PFSK-1 (cell line): ENCODE data around the gene PRUNE1.

Experiments
- FOXP2 ChIP-seq: optimal IDR thresholded peaks from 2 replicates; pipeline ENCODE3; 2011; ENCODE audit warnings: borderline replicate concordance, control low read depth, inconsistent platforms; ENCODE audit not compliant: insufficient read depth; ENCODE audit errors: extremely low read length, extremely low read depth
- POLR2AphosphoS5 ChIP-seq: IDR thresholded peaks from 2 replicates; pipeline ENCODE4 v1.6.1; 2012; ENCODE audit warnings: low read depth, mild to moderate bottlenecking, control low read depth, low read length, moderate library complexity
- REST ChIP-seq, 2 experiments: IDR thresholded peaks; 2 replicates each; pipeline versions ENCODE4 v1.6.1 to v1.8.0; 2011 to 2012; ENCODE audit warnings: low read depth in 2 of 2, low read length in 2 of 2, control low read depth in 1 of 2, inconsistent platforms in 1 of 2, mild to moderate bottlenecking in 1 of 2, moderate library complexity in 1 of 2; ENCODE audit not compliant: insufficient read depth in 1 of 2
- SIN3A ChIP-seq: IDR thresholded peaks from 2 replicates; pipeline ENCODE4 v1.6.1; 2012; ENCODE audit warnings: mild to moderate bottlenecking, low read length, moderate library complexity, borderline replicate concordance; ENCODE audit not compliant: insufficient read depth
- TAF1 ChIP-seq: IDR thresholded peaks from 2 replicates; pipeline ENCODE4 v1.6.1; 2012; ENCODE audit warnings: low read length, control low read depth, borderline replicate concordance; ENCODE audit not compliant: insufficient read depth

The PRUNE1 gene

GRCh38 chr1:150969626-150970025 lies 38.6 kb upstream of the PRUNE1 start:
- TF ChIP-seq TAF1 (no peak), POLR2AphosphoS5 (no peak; the same call in 1 of the 2 replicates), FOXP2 (no peak), SIN3A (no peak), REST (IDR thresholded peaks at IDR 0.05; ENCODE audit: insufficient read depth in 1 of 2, low read depth in 2 of 2, low read length in 2 of 2) (no peak)

- TF ChIP-seq FOXP2, result no peak
- TF ChIP-seq POLR2AphosphoS5, result 0 out of 2 replicates have a peak, but pooled peaks have one; percentile 22
These were observed 37.3 kb upstream of the PRUNE1 start for GRCh38 chr1:150970808-150971582.

- TF ChIP-seq SIN3A (no peak), TAF1 (no peak), FOXP2 (no peak), POLR2AphosphoS5 (no peak), REST (IDR thresholded peaks at IDR 0.05; ENCODE audit: insufficient read depth in 1 of 2, low read depth in 2 of 2, low read length in 2 of 2) (no peak)
These were observed 36.4 kb upstream of the PRUNE1 start for GRCh38 chr1:150971583-150972416.

GRCh38 chr1:150972417-150972940 lies 35.8 kb upstream of the PRUNE1 start:
- TF ChIP-seq SIN3A (no peak), REST (IDR thresholded peaks at IDR 0.05; ENCODE audit: insufficient read depth in 1 of 2, low read depth in 2 of 2, low read length in 2 of 2) (no peak), POLR2AphosphoS5 (peak; percentile 19; the same call in 1 of the 2 replicates), TAF1 (no peak), FOXP2 (no peak)

- no peak; the same call in 1 of the 2 replicates for TF ChIP-seq POLR2AphosphoS5
- TF ChIP-seq REST (IDR thresholded peaks at IDR 0.05; ENCODE audit: insufficient read depth in 1 of 2, low read depth in 2 of 2, low read length in 2 of 2), result no peak
- no peak for TF ChIP-seq TAF1
- no peak for TF ChIP-seq FOXP2
- no peak for TF ChIP-seq SIN3A
These were observed 34.9 kb upstream of the PRUNE1 start for GRCh38 chr1:150973258-150973835.
